ENCODE results near the gene MYO1D.

Gene MYO1D

GRCh38 chr17:32854207-32854606, 22.7 kb downstream of the MYO1D start:
- no peak for DNase-seq

- no peak for DNase-seq
These were observed 24.1 kb downstream of the MYO1D start for GRCh38 chr17:32852811-32853210.

- no peak for DNase-seq
These were observed 27.0 kb downstream of the MYO1D start for GRCh38 chr17:32849879-32850278.

GRCh38 chr17:32847977-32848376, 28.9 kb downstream of the MYO1D start:
- no peak for DNase-seq

- DNase-seq, result no peak
These were observed 30.8 kb downstream of the MYO1D start for GRCh38 chr17:32846143-32846542.

GRCh38 chr17:32840241-32840640, 36.7 kb downstream of the MYO1D start:
- DNase-seq, result no peak

GRCh38 chr17:32836527-32836926, 40.4 kb downstream of the MYO1D start:
- DNase-seq, result no peak

- no peak for DNase-seq
These were observed 41.6 kb downstream of the MYO1D start for GRCh38 chr17:32835291-32835761.

GRCh38 chr17:32834104-32834503, 42.8 kb downstream of the MYO1D start:
- DNase-seq, result no peak

GRCh38 chr17:32833526-32833925, 43.4 kb downstream of the MYO1D start:
- no peak for DNase-seq

- no peak for DNase-seq
These were observed 43.8 kb downstream of the MYO1D start for GRCh38 chr17:32833076-32833475.

- DNase-seq, result no peak
These were observed 45.2 kb downstream of the MYO1D start for GRCh38 chr17:32831627-32832243.

GRCh38 chr17:32831223-32831622, 45.7 kb downstream of the MYO1D start:
- DNase-seq, result no peak

- no peak for DNase-seq
These were observed 48.1 kb downstream of the MYO1D start for GRCh38 chr17:32828822-32829221.

GRCh38 chr17:32827227-32827626, 49.7 kb downstream of the MYO1D start:
- DNase-seq, result no peak

- DNase-seq, result no peak
These were observed 50.8 kb downstream of the MYO1D start for GRCh38 chr17:32826076-32826475.

GRCh38 chr17:32824334-32824733, 52.6 kb downstream of the MYO1D start:
- no peak for DNase-seq

- peak; percentile 28 to 47 (median 36) for DNase-seq
These were observed 53.9 kb downstream of the MYO1D start for GRCh38 chr17:32822996-32823395.

- peak in 2 of 3 donors; percentile 19 to 51 for DNase-seq
These were observed 54.7 kb downstream of the MYO1D start for GRCh38 chr17:32821987-32822934.

- DNase-seq, result no peak
These were observed 56.5 kb downstream of the MYO1D start for GRCh38 chr17:32820440-32820839.

GRCh38 chr17:32819787-32820186, 57.1 kb downstream of the MYO1D start:
- no peak for DNase-seq

- peak in 1 of 3 donors; percentile 27 for DNase-seq
These were observed 57.9 kb downstream of the MYO1D start for GRCh38 chr17:32819035-32819434.

GRCh38 chr17:32815460-32815859, 61.5 kb downstream of the MYO1D start:
- no peak for DNase-seq

GRCh38 chr17:32814836-32815235, 62.1 kb downstream of the MYO1D start:
- peak in 1 of 3 donors; percentile 73 for DNase-seq

All from suppressor macrophage treated with lipopolysaccharide for 1 hour (primary cell).